ENCODE data around the gene ZNF423.

The ZNF423 gene

GRCh38 chr16:49659356-49659755, 196.6 kb downstream of the ZNF423 start:
- no peak for DNase-seq

DNA sequence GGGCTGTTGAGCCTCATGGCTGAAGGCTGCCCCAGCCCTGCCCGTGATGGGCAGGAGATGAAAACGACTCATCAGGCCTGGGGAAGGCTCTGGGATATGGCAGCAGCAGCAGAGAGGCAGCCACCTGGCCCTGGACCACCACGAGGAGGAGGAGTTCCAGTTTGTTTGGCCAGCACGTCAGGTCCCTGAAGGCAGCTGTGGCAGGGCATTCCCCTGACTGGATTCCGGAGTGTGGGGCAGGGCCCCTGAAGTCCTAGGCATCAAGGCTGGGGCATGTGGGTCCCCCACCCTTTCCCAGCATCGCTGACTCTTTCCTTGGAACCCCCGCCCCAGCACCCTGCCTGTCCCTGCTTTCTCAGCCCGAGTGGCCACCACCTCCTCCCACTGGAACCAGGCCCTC, 197.4 kb downstream of the ZNF423 start:
- DNase-seq: no peak

DNA sequence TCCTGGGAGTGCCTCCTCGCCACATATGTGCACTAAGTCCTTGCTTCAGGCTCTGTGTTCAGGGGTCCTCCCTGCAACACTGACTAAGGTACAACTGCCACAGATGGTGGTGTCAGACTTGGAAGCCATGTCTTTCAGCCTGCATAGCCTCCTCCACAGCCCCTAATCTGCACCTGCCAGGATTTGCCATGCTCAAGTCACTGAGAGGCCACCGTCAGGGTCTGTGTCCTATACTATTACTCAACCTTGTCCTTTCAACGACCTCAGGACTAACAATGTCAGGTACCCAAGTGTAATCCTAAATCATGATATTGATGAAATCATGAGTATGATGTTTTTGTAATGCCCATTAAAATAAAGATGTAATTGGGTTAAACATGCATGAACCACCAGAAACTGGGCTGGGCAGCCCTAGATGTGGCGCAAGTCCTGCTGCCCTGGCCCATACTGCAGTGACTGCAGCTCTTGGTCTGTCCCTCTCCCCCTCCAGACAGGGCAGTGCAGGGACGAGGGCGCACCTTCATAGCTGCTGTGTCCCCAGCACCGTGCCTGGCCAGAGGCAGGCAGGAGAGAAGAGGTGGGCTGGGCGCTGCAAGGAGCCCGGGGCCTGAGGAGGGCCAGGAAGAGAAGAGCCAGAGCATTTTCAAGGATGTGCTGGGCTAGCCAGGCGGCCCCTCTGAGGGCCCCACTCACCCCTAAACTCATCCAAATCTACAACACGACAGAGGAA, 198.0 kb downstream of the ZNF423 start:
- DNase-seq: no peak

DNA sequence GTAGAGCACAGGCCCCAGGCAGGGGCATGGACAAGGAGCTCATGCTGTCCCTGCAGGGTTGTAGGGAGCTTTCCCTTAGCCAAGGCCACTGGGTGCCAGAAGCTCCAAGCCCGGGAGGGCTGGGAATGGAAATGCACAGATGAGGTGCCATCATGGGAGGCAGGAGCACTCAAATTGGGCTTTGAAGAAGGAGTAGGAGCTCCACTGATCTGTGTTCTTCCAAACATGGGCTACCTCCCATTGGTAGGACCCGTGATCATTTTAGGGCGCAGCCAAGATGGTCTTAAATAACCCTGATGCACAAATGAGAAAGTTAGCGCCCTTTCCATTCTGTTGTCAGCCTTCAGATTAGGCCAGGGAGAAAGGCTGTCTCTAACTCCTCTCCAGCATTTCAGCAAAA, 201.5 kb downstream of the ZNF423 start:
- DNase-seq: no peak

- DNase-seq: no peak
Measured at GRCh38 chr16:49653577-49653976, 202.3 kb downstream of the ZNF423 start.

DNA sequence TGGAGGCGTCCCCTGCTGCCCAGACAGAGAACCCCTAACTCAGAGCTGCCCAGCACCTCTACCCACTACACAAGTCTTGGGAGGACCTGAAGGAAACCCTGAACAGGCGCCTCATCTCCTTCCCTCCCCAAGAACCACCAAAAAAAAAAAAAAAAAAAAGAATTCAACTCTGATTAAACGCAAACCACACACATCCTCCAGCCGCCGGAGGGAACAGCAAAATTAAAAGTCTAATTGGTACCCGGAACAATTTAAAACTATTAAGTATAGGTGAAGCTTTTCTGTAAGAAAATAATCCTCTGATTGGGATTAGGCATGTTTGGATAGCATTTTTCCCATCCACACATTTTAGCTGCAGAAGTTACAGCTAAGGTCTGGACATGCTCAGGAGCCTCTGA, 202.7 kb downstream of the ZNF423 start:
- DNase-seq: no peak

DNA sequence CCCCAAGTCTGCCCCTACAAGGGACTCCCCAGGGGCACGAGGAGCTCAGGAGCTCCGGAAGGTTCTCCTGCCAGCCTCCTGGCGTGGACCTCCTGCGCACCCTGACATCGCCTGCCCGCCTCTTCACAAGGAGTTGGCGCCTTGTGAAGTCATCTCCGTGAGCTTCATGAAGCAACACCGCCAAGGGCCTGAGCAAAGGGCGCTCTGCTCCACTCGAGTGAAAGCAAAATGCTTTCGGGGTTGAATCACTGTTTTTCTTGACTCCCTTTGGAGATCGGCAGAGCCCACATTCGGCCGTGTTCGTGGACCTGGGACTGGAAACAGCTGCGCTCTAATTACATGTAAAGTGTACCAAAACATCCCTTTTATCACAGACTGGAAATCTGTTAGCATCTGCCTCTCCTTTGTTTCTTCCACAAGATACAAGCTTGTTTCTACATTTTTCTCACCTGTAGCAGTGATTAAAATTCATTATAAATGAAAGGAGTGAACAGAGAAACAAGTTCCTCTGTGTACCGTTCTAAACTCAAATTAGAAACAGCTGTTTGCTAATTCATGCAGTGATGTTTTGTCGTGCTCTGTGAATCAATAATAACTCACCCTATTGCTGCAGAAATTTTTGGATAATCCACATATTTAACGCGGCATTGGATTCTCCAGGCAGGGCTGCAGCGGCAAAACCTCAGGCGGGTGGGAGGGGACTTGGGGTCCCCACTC, 203.3 kb downstream of the ZNF423 start:
- DNase-seq: no peak

DNA sequence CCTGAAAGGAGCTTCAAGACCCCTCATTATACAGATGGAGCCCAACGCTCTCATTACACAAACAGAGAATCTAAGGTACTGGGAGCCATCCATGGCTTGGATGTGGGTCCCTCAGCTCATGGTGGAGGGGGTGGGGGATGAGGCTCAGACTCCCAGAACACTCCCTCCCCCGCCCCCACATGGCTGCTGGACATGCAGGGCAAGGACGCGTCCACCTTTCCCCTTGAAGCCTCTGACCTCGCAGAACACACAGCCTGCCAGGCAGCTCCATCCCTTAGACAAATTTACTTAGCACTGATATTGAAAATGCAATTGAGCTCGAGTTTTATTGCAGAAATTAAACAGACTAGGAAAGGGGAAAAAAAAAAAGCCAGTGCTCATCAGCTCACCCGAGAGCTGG, 203.9 kb downstream of the ZNF423 start:
- DNase-seq: no peak

DNA sequence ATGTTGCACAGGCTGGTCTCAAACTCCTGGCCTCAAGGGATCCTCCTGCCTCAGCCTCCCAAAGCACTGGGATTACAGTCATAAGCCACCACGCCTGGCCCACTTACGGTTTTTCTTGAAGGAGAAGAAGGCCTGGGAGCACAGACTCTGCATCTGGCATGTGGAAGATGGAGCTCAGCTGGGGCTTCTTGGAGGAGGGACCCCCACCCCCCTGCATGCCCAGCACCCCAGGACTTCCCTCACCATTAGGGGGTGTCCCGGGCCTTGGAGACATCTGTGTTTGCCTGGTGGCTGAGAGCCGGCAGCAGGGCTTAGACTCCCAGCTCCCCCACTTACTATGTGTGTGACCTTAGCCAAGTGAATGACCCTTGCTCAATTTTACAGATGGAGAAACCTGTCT, 204.7 kb downstream of the ZNF423 start:
- DNase-seq: no peak

DNA sequence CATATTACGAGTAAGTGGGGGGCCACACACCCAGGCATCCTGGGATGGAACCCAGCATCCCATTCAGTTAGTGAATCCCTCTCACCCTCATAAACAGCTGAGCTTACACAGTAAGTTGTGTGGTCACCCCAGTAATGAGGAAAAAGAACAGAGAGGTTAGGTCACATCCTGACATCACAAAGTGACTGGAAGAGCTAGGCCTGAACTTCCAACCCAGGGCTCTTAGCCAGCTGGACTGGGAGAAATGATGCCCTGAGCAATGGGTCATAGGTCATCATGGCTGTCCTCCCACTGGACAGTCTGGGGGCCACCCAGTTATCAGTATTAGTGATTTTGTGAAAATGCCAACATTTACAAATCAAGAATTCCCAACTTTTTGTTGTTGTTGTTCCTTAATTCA, 205.3 kb downstream of the ZNF423 start:
- no peak for DNase-seq

DNA sequence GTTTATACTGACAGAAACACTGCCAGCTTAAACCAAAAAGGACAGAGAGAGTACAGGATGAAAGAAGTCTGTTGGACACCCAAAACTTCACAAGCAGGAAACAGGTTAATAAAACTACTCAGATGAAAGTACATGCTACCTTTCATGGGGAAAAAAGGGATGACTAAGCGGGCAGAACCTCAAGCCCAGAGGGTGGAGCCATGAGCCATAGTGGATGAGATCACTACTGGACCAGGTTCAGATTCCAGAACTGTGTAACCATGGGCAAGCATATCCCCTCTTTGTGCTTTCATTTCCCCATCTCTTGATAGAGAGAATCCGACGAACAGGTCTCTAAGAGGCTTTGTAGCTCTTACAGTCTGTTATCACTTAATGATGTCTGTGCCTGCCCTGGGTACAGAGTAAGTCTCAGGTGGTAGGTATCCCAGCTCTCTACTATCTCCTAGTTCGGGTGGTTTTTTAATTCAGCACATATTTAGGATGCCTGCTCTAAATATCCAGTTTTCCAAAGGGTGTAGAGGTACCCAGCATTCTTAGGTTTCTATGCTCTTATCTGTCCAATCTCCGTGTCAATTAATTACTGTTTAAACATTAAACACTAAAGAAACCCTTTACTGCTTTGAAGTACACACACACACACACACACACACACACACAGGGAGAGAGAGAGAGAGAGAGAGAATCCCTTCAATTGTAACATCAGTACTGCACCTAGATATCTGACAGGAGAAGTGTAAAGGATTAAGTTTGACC, 206.7 kb downstream of the ZNF423 start:
- no peak for DNase-seq

GRCh38 chr16:49647673-49648072, 208.2 kb downstream of the ZNF423 start:
- no peak for DNase-seq

- DNase-seq: no peak
Measured at GRCh38 chr16:49645263-49645662, 210.6 kb downstream of the ZNF423 start.

DNA sequence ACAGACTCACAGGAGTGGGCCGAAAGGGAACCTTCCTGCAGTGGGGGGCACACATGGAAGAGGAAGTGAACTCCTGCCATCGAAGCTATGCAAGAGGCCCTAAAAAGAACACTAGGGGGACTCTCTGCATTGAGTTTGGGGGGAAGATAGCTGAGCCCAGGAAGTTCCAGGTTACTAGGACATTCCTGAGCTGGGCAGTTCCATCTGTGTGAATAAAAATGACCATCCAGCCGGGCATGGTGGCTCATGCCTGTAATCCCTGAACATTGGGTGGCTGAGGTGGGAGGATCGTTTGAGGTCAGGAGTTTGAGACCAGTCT, 211.8 kb downstream of the ZNF423 start:
- no peak for DNase-seq

GRCh38 chr16:49643429-49644144, 212.3 kb downstream of the ZNF423 start:
- no peak for DNase-seq

DNA sequence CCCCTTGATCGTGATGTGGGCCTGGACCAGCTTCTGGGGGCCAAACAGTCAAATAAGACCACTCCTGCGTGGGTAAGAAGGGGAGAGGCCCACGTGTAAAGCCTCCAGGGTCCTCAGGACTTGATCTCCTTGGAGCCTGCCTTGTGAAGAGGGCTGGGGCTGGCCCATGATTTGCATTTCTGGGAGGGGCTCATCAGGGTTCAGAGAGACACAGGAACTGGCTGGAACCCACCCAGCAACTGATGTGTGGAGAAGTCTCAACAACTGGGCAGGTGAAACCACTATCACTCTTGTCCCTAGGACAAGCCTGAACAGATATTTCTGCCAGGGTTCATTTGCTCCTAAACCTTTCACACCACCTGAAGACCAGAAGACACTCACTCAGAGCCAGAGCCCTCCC, 214.7 kb downstream of the ZNF423 start:
- no peak for DNase-seq

DNA sequence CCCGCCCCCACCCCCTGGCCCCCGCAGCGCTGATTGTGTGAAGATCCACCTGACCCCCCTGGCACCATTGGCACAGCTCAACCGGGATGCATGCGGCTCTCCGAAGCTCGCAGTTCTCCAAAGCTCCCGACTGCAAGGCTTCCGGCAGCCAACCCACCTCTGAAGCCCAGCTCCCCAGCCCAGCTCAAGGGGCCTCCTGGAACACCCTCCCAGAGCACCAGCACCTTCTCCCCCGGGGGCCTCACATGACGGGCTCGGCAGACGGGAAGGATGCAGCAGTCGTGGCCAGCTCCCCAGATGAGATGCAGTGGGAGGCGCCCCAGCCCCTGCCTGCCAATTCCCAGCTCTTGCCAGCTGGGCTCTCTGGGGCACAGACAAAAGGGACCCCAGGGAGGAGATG, 215.3 kb downstream of the ZNF423 start:
- no peak for DNase-seq

DNA sequence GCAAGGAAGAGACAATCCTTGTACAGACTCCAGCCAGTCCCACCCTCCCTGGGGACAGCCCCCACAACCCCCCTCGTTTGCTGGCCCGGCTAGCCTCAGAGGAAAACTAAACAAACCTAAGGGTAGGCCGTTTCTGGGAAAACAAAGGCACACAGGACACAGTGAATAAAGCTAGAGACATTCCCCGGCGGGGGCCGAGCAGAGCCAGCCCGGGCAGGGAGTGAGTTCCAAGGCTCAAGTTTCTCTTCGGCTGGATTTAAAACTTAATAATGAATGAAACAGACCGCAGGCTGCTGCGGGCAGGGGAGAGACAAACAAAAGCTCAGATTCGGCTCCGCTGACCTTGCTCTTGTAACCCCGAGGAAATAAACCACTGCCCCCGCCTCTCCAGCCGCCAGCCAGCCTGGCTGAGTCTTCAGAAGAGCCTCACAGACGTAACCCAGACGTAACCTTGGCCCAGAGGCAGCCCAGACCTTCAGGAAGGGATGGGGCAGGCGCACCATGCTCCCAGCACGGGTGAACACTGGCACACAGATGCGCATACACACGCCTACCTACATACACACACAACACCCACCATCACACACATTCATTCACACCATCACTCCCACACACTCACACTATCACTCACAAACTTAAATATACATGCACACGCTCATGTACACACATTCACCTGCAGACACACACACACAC, 216.0 kb downstream of the ZNF423 start:
- DNase-seq: no peak

GRCh38 chr16:49638673-49639610, 217.0 kb downstream of the ZNF423 start:
- DNase-seq: no peak

- DNase-seq: no peak
Measured at GRCh38 chr16:49637933-49638672, 217.8 kb downstream of the ZNF423 start.

DNA sequence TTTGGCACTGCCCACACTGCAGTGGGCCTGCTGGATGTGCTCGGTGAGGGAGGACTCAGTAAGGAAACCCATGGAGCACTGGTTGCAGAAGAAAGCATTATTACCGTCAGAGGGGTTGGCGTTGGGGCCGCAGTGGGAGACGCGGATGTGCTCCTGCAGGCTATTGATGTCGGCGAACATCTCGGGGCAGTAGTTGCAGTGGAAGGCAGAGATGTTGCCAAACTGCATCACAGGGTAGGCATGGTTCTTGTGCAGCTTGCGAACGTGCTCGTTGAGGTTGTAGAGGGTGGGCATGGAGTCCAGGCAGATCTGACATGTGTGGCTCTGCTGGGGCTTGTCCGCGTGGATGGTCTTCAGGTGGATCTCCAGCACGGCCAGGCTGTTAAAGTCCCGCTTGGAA, 218.4 kb downstream of the ZNF423 start:
- DNase-seq: no peak

Measured in GDM1 (cell line).